ENCODE measurements around the gene MS4A2.

GRCh38 chr11:60077216-60077817 lies 11.1 kb upstream of the MS4A2 start:
- no peak for TF ChIP-seq CTCF (conservative IDR thresholded peaks at IDR 0.05; ENCODE audit: low read depth in 2 of 2)
- no peak for TF ChIP-seq EZH2 (IDR thresholded peaks at IDR 0.05; ENCODE audit: low read depth, unreplicated experiment)
- no peak for TF ChIP-seq REST (IDR thresholded peaks at IDR 0.05; ENCODE audit: unreplicated experiment)

Measured in GM23338 (cell line).